ENCODE data around the gene HLA-DQA1.
"Not testable (repeated sequence)": the region's sequence is repeated elsewhere in the genome, so short reads cannot be mapped to it uniquely, and the experiment has no call there.

HLA-DQA1 gene

DNA sequence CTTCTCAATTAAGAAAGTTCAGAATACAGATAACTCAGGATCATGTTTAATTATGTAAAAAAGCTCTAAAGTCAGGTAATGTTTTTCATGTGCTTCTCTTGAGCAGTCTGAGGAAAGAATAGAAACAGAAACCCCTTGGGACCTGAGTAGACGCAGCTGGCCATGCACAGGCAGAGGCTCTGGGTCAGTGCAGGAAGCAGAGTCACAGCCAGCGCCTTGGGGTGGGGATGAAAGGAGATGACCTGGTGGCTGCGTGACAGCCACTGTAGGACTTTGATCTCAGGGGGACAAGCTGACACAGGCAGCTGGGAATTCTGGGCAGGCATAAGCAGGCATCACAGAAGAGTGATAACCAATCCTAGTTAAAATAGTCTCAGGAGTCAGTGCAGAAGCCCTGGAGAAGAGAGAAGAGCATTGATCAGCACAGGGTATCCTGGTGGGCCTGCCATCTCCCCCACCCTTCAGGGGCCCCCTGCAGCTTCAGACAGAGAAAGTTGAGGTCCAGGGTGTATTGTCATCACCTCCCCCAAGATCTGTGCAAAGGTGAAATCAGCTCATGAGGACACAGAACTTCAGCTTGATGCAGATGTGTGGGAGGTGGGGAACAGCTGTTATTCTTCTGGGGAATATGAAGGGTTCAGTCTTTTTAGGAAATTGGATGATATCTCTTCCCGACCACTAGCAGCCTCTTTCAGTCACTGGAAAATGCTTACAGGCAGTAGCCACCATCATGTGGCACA is 22.8 kb downstream of the HLA-DQA1 start:
- DNase-seq = no peak

DNA sequence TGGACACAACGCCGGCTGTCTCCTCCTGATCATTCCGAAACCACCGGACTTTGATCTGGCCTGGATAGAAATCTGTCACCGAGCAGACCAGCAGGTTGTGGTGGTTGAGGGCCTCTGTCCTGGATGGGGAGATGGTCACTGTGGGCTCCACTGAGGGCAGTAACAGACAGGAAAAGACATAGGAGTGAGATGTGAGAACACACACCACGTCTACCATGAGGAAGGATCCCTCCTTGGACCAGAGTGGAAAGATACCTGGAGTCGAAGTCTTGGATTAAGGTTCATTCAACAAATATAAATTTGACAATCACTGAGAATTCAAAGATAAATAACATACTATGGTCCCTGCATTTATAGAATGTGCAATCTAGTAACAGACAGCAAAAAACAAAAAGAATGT is 24.9 kb downstream of the HLA-DQA1 start:
- DNase-seq = no peak

DNA sequence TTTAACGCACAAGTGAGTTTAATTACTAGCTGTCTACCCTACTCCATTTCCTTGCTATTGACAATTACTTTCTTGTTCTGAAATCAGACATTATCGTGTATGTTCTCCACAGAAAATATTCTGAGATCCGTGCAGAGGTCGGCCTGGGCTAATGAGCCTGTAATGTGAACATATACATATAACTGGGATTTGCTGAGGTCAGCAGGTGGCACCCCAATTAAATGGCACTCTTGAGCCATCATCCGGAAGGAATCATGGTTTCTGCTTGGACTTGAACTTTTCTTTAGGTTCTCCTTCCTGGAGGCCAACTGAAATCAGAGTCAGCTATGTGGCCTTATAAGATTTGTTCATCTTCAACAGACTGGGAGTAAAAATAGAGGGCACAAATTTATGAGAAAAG is 25.6 kb downstream of the HLA-DQA1 start:
- DNase-seq = no peak

DNA sequence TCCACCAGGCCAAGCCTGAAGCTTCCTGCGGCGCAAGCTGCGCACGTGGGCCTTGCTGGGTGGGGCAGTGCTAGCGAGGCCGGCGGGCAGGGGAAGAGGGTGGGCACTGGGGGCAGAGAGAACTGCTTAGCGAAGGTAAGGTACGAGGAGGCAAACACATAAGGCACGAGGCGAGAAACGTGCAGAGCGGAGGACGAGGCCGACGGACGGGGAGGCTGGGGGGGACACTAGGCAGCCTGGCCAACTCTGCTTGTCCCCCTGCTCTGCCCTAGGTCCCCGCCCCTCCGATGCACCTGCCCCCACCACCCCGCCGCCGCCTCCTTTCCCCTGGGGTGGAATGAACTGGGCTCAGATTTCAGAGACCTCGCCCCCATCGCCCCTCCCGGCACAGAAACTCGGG is 27.1 kb downstream of the HLA-DQA1 start:
- no peak for DNase-seq

DNA sequence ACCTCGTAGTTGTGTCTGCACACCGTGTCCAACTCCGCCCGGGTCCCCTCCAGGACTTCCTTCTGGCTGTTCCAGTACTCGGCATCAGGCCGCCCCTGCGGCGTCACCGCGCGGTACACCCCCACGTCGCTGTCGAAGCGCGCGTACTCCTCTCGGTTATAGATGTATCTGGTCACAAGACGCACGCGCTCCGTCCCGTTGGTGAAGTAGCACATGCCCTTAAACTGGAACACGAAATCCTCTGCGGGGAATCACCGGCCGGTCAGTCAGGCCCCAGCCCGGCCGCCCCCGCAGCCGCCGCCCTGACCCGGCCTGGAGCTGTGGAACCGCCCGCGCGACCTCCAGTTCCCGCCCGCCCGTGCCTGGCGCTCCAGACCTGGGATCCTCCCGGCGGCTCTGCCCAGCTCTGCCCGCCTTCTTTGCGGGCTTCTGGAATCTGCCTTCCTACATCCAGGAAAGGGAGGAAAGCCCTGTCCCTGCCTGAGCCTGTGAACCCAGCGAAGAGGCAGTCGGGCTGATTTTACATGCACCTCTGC is 27.7 kb downstream of the HLA-DQA1 start:
- no peak for DNase-seq

DNA sequence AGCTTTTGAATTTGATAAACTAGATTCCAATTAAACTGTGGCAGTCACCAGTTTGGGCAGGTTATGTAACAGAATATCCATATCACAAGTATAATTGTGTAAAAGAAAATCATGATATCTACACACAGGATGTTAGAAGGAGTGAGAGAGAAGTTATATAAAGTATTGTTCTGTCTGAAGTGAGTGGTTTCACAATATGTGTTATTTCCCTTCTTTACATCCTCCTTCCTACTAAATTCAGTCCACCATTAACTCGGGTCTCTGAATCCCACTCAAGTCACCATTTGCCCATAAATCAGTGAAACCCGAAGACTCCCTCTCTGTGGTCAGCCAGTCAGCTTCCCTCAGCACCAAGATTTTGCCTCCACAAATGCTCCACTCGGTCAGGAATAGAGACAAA is 28.5 kb downstream of the HLA-DQA1 start:
- DNase-seq = no peak

DNA sequence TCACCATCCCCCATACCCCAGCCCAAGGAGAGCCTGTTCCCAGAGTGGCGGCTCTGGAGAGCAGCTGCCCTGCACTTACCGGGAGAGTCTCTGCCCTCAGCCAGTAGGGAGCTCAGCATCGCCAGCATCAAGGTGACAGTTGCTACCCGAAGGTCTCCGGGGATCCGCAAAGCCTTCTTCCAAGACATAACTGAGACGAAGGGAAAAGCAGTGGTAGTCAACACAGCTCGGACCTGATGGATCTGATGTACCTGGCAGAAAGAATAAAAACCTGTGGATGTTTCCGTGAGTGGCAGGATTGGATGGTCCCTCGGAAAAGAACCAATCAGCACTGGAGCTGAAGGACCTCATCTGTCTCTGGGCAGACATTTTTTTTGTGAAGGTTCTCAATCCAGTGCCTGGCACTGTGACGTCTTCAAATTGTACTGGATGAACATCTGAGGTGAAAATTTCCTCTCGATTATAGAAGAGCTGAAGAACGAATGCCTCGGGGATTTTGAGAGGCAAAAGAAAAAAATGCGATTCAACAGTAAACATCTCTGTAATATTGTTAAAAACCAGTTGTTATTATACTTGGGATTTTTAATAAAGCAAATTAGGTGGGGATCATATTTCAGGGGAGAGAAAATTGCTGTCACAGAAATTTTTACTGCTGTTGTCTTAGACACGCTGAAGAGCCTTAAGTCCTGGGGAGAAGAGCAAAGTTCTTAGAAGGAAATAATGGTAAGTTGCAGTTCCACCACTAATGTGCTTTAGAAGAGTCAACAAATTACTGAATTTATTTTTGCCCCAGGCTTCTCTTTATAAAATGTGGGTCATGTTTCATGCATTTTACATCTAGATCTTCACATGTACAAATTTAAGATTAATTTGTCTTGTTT is 29.5 kb downstream of the HLA-DQA1 start, which contains the start of gene HLA-DQB1:
TSS of gene HLA-DQB1 (minus strand) at position 238 of the 881 bp plus-strand sequence. CDS start at position 188, 50 bp downstream.
- no peak for DNase-seq

DNA sequence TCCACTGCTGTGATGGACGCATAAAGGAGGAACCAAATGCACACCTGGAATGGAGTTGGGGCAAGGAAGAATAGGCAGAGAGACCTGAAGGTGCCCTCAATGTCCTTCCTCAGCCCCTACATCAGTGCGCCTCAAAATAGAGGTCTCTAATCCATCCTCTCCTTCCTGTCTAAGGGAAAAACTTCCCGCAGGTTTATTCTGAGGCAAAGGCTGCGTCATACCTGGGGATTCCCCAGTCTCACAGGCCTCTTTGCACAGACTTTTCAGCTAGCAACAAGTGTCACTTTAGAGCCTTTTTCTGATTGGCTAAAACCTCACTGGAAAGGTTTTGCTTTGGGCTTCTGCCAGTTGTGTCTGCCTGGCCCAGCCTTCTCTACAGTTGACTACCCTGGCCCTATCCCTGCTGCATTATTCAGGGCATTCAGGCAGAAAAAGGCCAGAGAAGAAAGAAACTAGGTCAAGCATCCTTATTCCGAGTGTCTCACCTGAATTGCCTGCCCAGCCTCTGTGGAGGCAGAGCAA is 31.1 kb downstream of the HLA-DQA1 start:
- DNase-seq = no peak

DNA sequence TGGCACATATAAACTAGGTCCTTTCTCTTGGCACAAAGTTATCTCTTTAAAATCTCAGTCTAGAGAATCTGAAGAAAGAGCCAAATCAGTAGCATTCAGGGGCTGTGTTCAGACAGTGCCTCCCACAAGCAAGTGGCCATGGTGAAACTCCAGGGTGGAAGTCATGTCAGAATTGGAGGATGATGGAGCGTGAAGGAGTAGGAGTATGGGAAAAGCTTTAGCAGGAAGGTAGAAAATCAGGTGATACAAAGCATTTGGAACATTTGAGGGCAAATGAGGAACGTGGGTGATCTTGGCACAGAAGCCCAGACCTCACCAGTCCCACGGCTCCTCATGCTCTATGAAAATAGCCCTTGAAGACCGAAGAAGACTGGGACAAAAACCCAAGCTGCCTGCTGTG is 32.0 kb downstream of the HLA-DQA1 start:
- no peak for DNase-seq

DNA sequence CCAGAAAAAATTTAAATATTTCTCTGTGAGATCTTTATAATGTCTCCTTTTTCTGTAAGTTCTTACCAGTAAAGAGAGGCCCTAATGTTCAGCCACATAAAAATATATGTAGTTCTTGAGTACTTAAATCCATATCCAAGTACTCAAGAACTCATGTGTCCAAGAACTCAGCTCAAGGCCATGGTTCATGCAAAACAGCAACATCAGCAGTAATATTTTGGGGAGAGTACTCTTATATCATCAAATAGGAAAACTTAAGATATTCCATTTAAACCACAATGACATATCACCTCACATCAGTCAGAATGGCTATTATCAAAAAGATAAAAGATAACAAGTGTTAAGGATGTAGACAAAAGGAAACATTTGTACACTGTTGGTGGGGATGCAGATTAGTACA is 32.7 kb downstream of the HLA-DQA1 start:
- DNase-seq = no peak

DNA sequence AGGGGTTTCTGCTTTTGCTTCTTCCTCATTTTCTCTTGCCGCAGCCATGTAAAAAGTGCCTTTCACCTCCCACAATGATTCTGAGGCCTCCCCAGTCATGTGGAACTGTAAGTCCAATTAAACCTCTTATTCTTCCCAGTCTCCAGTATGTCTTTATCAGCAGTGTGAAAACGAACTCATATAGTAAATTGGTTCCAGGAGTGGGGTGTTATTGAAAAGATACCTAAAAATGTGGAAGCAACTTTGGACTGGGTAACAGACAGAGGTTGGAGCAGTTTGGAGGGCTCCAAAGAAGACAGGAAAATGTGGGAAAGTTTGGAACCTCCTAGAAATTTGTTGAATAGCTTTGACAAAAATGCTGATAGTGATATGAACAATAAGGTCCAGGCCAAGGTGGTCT is 34.7 kb downstream of the HLA-DQA1 start:
- DNase-seq = not testable (repeated sequence)

DNA sequence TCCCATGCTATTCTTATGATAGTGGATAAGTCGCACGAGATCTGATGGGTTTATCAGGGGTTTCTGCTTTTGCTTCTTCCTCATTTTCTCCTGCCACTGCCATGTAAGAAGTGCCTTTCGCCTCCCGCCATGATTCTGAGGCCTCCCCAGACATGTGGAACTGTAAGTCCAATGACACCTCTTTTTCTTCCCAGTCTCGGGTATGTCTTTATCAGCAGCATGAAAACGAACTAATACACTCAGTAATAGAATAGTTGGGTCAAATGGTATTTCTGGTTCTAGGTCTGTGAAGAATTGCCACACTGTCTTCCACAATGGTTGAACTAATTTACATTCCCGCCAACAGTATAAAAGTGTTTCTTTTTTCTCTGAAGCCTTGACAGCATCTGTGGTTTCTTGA is 36.9 kb downstream of the HLA-DQA1 start:
- not testable (repeated sequence) for DNase-seq

DNA sequence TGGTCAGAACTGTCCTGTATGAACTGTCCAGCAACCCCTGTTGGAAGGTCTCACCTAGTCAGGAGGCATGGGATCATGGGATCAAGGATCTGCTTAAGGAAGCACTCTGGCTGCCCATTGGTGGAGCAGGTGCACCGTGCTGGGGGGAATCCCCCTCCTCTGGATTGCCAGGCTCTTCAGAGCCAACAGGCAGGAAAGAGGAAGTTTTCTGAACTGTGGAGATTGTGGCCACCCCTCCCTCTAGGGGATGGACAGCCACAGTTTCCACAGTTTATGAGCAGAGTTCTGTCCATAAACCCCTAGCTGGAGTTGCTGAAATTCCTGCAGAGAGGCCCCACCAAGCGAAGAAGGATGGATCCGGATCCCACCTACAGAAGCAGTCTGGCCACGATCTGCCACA is 42.3 kb downstream of the HLA-DQA1 start:
- no peak for DNase-seq

DNA sequence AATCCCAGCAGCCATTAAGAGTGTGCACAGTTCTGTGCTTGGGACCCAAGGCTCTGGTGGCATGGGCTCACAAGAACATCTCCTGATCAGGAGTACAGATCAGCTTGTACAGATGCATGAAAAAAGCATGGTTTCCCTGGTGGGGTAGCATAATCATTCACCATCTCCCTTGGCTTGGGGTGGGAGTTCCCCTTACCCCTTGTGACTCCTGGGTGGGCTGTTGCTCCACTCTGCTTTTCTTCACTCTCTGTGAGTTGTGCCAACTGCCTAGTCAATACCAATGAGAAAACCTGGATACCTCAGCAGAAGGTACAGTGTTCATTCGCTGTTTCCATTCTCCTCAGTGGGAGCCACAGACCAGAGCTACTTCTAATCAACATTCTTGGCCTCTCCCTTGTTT is 42.8 kb downstream of the HLA-DQA1 start:
- no peak for DNase-seq

DNA sequence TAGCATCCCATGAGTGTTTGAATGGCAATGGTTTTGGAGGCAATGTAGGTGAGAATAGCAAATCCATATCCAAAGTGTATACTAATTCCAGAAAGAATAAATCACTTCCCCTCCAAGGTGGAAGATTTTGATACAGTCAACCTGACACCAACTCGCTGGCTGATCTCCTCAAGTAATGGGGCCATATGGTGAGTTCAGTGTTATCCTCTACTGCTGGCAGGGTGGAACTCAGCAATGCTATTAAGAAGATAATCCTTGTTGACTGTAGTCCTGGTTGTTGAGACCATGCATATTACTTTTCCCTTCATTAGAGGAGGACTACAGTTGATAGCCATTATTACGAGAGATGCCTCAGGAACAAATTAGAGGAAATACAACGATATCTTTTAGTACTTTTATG is 47.0 kb downstream of the HLA-DQA1 start:
- peak; percentile 7 for DNase-seq

DNA sequence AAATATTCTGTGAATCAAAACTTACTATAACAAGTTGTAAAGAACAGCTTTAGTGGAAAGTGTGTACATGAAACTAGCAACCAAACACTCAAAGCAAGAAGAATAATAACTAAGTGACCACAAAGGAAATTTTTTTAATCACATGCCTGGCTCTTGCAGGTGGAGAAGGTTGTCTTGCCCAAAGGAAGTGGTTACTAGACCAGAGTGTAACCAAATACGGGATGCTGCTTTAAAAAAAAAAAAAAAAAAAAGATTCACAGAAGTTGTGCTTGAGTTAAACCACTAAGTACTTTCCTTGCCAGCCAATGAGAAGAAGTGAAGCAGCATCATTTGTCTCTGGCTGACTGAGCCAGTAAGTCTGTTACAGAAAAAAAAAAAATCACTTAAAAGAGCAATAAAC is 48.4 kb downstream of the HLA-DQA1 start:
- DNase-seq = no peak

DNA sequence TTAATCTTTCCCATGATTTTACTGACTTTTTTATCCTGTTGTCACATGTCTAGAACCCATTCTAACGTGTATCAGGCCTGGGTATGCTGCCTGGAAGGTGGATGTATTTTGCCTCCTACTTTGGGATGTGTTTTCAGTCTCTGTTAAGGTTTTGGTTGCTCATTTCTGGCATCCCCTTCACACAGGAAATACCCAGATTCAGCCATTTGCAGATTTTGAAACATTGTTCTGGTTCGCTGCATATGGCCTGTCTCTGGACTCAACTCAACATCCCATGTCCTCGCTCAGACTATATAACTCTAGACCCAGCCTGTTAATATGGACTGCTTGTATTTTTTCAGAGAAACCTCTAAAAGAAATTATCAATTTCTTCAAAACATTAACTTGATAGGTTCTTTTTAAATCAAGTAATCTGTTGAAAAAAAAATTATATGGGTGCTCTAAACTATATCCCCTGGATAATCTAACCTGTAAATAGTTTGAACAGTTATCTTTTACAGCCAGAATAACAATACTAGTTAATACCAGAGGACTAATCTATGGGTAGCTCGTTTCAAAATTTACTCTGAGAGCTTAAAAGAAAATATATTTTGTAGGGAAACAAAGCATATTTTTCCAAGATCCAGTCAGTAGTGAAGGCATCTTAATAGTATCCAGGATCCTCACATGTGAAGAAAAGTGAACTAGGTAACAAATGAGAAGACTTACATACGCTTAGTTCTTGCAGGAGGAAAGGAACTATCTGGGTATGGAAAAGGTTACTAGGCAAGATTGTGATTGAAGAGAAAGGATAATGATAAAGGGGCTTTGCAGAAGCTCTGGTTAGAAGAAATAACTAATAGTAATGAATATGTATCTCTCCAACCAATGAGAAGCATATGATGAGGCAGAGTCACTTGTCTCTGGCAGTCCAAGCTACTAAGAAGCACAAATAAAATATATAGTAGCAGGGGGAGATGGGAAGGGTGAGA is 52.6 kb downstream of the HLA-DQA1 start:
- DNase-seq = no peak

DNA sequence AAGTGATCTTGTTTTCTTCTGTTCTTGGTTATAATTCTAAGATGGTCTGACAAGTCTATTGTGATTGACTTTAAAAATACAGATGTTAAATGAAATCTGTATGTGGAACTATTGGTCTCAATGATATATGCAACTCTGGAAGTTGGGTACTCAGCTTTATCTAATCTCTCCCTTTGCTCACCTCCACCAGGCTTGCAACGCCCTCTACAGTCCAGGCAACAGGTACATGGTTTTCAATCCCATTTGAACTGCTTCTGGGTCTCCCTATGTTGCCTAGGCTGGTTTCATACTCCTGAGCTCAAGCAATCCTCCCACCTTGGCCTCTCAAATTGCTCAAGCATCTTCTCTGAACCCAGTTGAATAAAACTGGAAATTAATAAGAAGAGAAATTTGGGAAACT is 54.8 kb downstream of the HLA-DQA1 start:
- DNase-seq = no peak

All from NCI-H524 treated with DMSO at 0.1 percent for 48 hours (cell line).